ENCODE measurements around the gene GUCY2D.

DNA sequence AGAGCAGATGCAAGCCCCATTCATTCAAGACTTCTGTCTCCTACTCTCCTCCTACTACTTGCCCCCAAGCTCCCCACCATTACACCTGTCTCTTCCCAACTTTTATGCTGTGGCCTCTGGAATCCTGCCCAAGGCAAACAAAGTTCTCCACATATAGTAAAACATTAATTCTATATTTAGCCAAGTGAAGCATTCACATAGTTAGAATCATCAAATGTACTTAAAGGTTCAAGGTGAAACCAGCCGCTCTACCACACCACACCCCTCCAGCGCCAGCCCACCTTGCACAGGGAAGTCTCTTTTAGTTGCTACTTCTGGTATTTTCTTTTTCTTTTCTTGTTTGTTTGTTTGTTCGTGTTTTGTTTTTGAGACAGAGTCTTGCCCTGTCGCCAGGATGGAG is 25.4 kb upstream of the GUCY2D start:
- TF ChIP-seq CTCF (IDR thresholded peaks at IDR 0.05; ENCODE audit: low read depth, low read length) (no peak), EZH2phosphoT487 (IDR thresholded peaks at IDR 0.05; ENCODE audit: low read depth) (no peak)
